Measurements from ENCODE around the gene SEMA3D. TPM values are rescaled to one million over a fixed set of nuclear protein-coding genes. Genes with fewer than 3 reads are reported as not detected.

Gene SEMA3D
- total RNA-seq, 4 donors from 2014 or later, result 4.8 to 12.7 (median 9.8) TPM

DNA sequence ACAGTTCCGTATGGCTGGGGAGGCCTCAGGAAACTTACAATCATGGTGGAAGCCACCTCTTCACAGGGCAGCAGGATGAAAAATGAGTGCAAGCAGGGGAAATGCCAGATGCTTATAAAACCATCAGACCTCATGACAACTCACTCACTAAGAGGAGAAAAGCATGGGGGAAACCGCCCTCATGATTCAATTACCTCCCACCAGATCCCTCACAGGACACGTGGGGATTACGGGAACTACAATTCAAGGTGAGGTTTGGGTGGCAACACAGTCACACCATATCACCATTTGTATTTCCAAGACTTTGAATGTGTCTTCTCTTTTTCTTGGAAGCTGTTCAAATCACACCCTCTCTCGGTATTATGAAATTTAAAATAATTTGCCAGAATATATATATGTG is 80.1 kb downstream of the SEMA3D start:
- 94 to 98% methylated on average over 5 of the region's 5 CpGs for WGBS, 2 donors
- Histone ChIP-seq H3K36me3 (no peaks in the 10 kb centered on the region), H3K4me3 (no peak overlapping the region), H3K4me1 (peaks cover 0 to 29% (median 5%) of the 10 kb centered on the region in 4 donors), H3K27me3 (no peaks in the 10 kb centered on the region), H3K9me3 (no peaks in the 10 kb centered on the region), H3K27ac (no peak overlapping the region)
- DNase-seq (ENCODE audit: low spot score in 2 of 2), result no peak
- no peak for TF ChIP-seq POLR2A (IDR thresholded peaks at IDR 0.05)

DNA sequence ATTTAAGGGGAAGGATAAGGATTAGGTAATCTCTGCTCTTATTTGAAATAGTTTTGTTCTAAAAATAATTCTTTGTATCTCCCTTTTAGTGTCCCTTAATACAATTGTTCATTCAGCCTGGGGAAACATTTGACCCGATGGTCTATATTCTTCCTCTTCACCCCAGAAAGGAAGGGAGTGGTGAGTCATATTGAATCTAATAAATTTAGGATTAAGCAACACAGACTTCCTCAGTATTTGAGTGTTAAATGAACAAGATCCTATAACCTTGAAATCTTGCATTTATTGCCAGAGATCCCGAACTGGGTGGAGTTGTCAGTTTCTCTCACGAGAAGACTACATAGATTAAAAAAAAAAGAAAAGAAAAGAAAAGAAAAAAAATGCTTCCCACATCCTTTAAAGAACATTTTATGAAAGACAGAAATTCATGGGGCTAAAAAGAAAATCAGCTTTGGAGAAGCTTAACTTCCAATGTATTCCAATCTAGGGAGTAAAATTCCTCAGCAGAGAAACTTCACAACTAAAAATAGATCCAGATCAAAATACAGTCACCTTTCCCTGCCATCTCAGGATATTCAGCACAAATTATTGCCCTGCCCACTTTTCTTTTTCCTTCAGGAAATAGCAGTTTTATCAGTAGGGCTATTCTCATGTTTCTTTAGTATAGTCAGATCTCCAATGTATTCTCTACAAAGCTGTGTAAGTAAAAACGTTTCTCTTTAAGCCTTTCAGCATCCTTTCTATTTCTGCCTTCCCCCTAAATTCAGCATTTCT is 82.2 kb downstream of the SEMA3D start:
- 4 to 8% methylated on average over 4 of the region's 4 CpGs for WGBS, 2 donors
- no peak overlapping the region for H3K4me3 ChIP-seq
- peaks cover 0 to 29% (median 5%) of the 10 kb centered on the region in 4 donors for H3K4me1 ChIP-seq
- no peaks in the 10 kb centered on the region for H3K27me3 ChIP-seq
- DNase-seq (ENCODE audit: low spot score in 2 of 2), result no peak
- no peaks in the 10 kb centered on the region for H3K36me3 ChIP-seq
- H3K27ac ChIP-seq, result peak overlapping the region in 2 of 4 donors; percentile 5 to 13
- H3K9me3 ChIP-seq, result no peaks in the 10 kb centered on the region
- TF ChIP-seq CTCF (IDR thresholded peaks at IDR 0.05), result no peak
- no peak for TF ChIP-seq EP300 (IDR thresholded peaks at IDR 0.05)
- TF ChIP-seq POLR2A (IDR thresholded peaks at IDR 0.05), result no peak

- Histone ChIP-seq H3K4me1 (peaks cover 0 to 29% (median 5%) of the 10 kb centered on the region in 4 donors), H3K36me3 (no peaks in the 10 kb centered on the region), H3K27me3 (no peaks in the 10 kb centered on the region), H3K9me3 (no peaks in the 10 kb centered on the region), H3K4me3 (no peak overlapping the region), H3K27ac (peak overlapping the region in 1 of 4 donors; percentile 5)
- no peak for TF ChIP-seq POLR2A (IDR thresholded peaks at IDR 0.05)
- TF ChIP-seq CTCF (IDR thresholded peaks at IDR 0.05), result no peak
- no peak for DNase-seq (ENCODE audit: low spot score in 2 of 2)
Measured at GRCh38 chr7:85103962-85104361, 82.9 kb downstream of the SEMA3D start.

DNA sequence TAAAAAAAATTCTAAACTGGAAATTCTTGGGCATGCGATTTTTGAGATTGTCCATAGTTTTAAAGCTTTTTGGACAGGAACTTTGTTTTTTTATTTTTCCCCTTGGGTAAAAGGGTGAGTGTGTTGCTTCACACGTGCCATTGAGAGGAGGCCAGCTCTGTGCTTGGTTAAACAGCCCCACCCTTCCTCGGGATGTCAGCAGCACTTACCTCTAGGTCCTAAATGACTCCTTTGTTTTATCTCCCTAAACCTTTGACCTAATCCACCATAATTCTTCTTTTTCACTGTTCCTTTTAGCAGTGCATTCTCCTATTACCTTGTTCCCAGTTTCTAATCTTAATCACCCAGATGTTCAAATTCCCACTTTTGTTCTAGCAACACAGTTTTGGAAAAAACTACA is 83.5 kb downstream of the SEMA3D start:
- WGBS, 2 donors, result 25 to 33% methylated on average over 3 of the region's 3 CpGs
- DNase-seq (ENCODE audit: low spot score in 2 of 2), result peak; percentile 35 to 41
- no peaks in the 10 kb centered on the region for H3K9me3 ChIP-seq
- H3K36me3 ChIP-seq, result no peaks in the 10 kb centered on the region
- no peak overlapping the region for H3K4me3 ChIP-seq
- no peaks in the 10 kb centered on the region for H3K27me3 ChIP-seq
- H3K27ac ChIP-seq, result no peak overlapping the region
- H3K4me1 ChIP-seq, result peaks cover 0 to 29% (median 5%) of the 10 kb centered on the region in 4 donors
- TF ChIP-seq POLR2A (IDR thresholded peaks at IDR 0.05), result no peak
- TF ChIP-seq CTCF (IDR thresholded peaks at IDR 0.05), result no peak
- no peak for TF ChIP-seq EP300 (IDR thresholded peaks at IDR 0.05)

DNA sequence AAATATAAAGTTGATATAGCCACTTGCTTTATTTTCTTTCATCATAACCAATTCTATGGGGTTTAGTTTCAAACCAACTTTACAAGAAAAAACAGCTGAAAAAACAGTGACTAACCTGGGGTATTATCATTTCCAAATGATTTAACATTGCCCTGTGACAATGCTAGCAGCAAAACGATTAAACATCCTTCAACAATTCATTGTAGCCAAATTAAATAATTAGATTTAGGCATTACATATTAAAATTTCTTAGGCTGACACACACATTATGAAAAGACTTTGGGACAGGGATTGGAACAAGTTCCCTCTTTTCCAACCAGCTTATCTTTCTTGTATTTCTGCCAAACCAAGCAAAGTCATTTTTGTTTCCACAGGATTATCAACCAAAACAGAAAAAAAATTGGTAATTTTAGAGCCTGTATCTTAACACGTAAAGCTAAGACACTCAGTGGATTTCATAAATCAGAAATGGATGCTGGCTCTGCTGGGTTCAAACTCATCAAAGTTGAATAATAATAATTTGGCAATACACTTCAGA is 84.0 kb downstream of the SEMA3D start:
- no peak overlapping the region for H3K4me3 ChIP-seq
- 47 to 50% methylated on average over 2 of the region's 2 CpGs for whole genome bisulfite sequencing, 2 donors
- H3K36me3 ChIP-seq, result no peaks in the 10 kb centered on the region
- H3K27ac ChIP-seq, result no peak overlapping the region
- no peak for DNase-seq (ENCODE audit: low spot score in 2 of 2)
- H3K27me3 ChIP-seq, result no peaks in the 10 kb centered on the region
- no peaks in the 10 kb centered on the region for H3K9me3 ChIP-seq
- peaks cover 0 to 29% (median 5%) of the 10 kb centered on the region in 4 donors for H3K4me1 ChIP-seq
- TF ChIP-seq EP300 (IDR thresholded peaks at IDR 0.05) (no peak), CTCF (IDR thresholded peaks at IDR 0.05) (no peak), POLR2A (IDR thresholded peaks at IDR 0.05) (no peak)

Data from tibial nerve (tissue), 4 donors.